Vagina (tissue), 2 donors: ENCODE measurements around the gene ENO1.

Experiments used
- POLR2A ChIP-seq, 2 donors: fragments of 450-650 bp; IDR thresholded peaks; one replicate each; pipeline ENCODE4 v1.6.1; 2017; ENCODE audit warnings: antibody characterized with exemption in 2 of 2, mild to moderate bottlenecking in 2 of 2, moderate library complexity in 2 of 2
- TF ChIP-seq, protein P1 (sequence below), 3 experiments: fragments of 450-650 bp in 2 of 3; fragments of 200-600 bp in 1 of 3; sonication (generic) in 1 of 3; IDR thresholded peaks; one replicate each; pipeline ENCODE4 v1.5.1; 2017 to 2019; ENCODE audit warnings: antibody characterized with exemption in 3 of 3, mild to moderate bottlenecking in 2 of 3, moderate library complexity in 2 of 3

DNA sequence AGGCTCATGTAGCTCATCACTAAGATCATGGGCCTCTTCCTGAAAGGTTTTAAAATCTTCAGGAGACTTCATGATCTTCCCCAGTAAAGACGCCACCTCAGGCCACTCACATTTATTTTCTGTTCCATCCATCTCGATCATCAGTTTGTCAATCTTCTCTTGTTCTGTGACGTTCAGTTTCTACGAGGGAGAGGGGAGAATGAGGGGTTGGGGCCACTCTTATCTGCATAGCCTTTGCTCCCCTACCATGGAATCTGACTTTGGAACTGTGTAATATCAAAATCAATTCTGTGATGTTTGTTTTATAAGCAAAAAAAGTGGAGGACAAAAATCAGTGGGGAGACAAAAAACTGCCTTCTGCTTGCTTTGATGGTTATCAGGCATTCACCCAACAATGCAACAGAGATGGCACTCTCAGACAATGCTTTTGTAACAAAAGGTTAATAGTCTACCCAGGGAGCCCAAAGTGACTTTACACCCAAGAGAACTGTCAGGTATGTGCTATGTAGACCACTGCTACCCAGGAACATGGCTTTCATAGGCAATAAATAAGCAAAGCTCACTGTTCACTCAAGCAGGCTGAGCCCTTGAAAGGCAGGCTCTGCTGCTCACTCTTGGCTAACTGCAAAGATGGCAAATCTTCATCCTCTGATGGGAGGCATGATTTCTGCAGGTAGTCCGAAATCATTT, 10.5 kb downstream of the ENO1 start:
- TF ChIP-seq, protein P1, sequence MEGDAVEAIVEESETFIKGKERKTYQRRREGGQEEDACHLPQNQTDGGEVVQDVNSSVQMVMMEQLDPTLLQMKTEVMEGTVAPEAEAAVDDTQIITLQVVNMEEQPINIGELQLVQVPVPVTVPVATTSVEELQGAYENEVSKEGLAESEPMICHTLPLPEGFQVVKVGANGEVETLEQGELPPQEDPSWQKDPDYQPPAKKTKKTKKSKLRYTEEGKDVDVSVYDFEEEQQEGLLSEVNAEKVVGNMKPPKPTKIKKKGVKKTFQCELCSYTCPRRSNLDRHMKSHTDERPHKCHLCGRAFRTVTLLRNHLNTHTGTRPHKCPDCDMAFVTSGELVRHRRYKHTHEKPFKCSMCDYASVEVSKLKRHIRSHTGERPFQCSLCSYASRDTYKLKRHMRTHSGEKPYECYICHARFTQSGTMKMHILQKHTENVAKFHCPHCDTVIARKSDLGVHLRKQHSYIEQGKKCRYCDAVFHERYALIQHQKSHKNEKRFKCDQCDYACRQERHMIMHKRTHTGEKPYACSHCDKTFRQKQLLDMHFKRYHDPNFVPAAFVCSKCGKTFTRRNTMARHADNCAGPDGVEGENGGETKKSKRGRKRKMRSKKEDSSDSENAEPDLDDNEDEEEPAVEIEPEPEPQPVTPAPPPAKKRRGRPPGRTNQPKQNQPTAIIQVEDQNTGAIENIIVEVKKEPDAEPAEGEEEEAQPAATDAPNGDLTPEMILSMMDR (IDR thresholded peaks at IDR 0.05), result no peak
- no peak for TF ChIP-seq POLR2A (IDR thresholded peaks at IDR 0.05)
